GM13977 (cell line): ENCODE measurements around the gene GAPT.
"Not testable (repeated sequence)": the region's sequence is repeated elsewhere in the genome, so short reads cannot be mapped to it uniquely, and the experiment has no call there.

Experiments used
- DNase-seq: peaks from one replicate; pipeline ENCODE4 v3.0.0; 2012; ENCODE audit warnings: low spot score
- CTCF ChIP-seq: IDR thresholded peaks from 2 replicates; pipeline ENCODE4 v1.5.1; 2012; ENCODE audit warnings: mild to moderate bottlenecking, control low read depth; ENCODE audit not compliant: insufficient read depth; ENCODE audit errors: extremely low read depth, missing control alignments
- in situ Hi-C: fragments of 300-500 bp; cut with MboI; formaldehyde crosslinking; loops from one replicate; pipeline ENCODE4 v1.12.0; 2022; ENCODE audit warnings: low sequenced_read_pairs, low pct_unique_long_range_greater_than_20kb, mixed read lengths, inconsistent platforms; ENCODE audit not compliant: unreplicated experiment

Gene GAPT

DNA sequence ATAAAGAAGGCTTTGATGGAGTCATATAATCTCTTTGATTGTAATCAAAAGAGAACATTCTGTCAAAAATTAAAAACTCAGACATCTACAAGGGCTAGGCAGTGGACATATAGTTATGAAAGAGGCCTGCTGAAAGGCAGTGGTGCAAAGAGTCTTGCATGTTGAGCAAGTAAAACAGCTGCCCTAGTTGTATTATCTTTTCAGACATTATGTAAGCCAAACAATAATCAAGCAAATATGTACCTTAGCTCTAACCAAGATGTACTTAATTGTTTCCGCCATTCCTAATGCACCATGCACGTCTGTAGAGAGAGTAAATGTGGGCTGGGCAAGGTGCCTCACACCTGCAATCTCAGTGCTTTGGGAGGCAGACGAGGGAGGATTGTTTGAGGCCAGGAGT is 14.3 kb downstream of the GAPT start:
- DNase-seq = no peak
- no peak for TF ChIP-seq CTCF
- in situ Hi-C loops = no loop called here

- in situ Hi-C loops = no loop called here
- no peak for TF ChIP-seq CTCF
- no peak for DNase-seq
These were observed 14.9 kb downstream of the GAPT start for GRCh38 chr5:58505971-58506640.

DNA sequence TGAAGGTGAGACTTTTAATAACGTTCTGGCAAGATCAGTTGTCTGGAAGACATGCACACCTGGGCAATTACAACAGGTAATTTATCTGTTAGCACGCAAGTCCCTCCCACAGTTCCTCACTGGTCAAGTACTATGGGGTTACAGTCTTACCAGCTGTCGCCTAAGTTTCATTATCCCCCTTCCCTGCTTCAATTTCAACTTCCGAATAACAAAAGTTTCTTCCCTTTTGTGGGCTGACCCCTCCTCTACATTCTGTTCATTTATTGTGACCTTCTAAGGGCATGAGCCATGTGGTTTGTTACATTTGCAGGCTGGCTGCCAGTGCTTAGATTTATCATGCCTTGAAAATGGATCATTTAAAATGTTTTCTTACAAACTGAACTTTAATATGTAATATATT is 16.5 kb downstream of the GAPT start:
- in situ Hi-C loops = no loop called here
- TF ChIP-seq CTCF = no peak
- DNase-seq = no peak

DNA sequence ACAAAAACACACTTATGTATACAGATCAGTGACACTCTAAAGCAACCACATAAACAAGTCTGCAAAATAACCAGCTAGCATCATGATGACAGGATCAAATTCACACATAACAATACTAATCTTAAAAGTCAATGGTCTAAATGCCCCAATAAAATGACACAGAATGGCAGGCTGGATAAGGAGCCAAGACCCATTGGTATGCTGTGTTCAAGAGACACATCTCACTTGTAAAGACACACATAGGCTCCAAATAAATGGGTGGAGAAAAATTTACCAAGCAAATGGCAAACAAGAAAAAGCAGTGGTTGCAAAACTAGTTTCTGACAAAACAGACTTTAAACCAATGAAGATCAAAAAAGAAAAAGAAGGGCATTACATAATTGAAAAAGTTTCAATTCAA is 26.0 kb downstream of the GAPT start:
- in situ Hi-C loops = no loop called here

DNA sequence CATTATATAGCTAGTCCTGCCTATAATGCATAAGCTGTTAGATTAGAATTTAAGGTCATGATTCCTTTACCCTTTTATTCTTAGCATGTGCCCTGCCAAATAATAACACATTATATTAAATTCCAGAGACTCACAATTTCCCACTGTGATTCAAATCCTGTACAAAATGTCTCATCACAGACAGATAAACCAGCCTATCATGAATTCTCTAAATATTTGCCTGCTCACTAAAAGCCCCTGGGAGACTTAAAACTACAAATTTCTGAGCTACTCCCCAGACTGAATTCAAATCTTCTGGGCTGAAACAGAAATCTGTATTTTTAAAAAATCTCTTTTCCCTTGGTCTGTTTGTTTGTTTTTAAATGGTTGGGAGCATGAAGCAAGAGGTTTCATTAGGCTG is 32.7 kb downstream of the GAPT start:
- no peak for TF ChIP-seq CTCF
- in situ Hi-C loops = no loop called here
- no peak for DNase-seq

More for the DNA sequence above, 26.0 kb downstream of the GAPT start:
- DNase-seq = no peak
- TF ChIP-seq CTCF = no peak

DNA sequence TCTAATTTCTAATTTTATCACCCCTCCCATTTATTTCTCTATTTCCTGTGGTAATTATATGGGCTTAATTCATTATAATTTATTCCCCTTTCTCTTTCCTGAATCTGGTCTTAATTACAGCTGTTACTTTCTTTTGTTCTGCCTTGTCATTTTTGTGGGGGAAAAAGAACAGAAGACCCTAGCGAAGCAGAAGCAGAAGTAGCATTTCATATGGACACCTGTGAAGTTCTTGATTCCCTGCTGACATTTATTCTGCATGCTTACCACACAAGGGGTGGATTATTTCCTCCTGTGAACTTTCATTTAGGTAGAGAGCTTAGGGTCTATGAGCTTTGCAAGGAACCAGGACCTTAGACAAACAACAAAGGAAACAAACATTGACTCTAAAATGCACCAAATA is 33.3 kb downstream of the GAPT start:
- in situ Hi-C loops = no loop called here
- TF ChIP-seq CTCF = no peak
- DNase-seq = no peak

DNA sequence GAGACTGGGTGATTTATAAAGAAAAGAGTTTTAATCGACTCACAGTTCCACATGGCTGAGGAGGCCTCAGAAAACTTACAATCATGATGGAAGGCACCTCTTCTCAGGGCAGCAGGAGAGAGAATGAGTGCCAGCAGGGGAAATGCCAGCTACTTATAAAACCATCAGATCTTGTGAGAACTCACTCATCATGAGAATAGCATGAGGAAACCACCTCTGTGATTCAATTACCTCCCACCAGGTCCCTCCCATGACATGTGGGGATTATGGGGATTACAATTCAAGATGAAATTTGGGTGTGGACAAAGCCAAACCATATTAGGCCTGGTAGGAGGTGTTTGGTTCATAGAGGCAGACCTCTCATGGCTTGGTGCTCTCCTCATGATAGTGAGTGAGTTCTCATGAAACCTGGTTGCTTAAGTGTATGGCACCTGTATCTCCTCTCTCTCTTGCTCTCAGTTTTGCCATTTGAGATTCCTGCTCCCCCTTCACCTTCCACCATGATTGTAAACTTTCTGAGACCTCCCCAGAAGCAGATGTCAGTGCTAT is 39.8 kb downstream of the GAPT start:
- in situ Hi-C loops = no loop called here
- TF ChIP-seq CTCF = no peak
- no peak for DNase-seq

DNA sequence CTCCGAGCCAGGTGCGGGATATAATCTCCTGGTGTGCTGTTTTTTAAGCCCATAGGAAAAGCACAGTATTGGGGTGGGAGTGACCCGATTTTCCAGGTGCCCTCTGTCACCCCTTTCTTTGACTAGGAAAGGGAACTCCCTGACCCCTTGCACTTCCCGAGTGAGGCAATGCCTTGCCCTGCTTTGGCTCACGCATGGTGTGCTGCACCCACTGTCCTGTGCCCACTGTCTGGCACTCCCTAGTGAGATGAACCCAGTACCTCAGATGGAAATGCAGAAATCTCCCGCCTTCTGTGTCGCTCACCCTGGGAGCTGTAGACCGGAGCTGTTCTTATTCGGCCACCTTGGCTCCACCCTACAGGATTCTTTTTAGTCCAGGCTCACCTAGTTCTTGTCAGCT is 50.7 kb downstream of the GAPT start:
- in situ Hi-C loops, DNase-seq: not testable (repeated sequence)
